Panc1 (cell line): ENCODE data around the gene BCAS3. TPM values are rescaled to one million over a fixed set of nuclear protein-coding genes. Genes with fewer than 3 reads are reported as not detected.
A peak's percentile ranks its signal among the peaks of the same experiment; 100 is the strongest.

Source experiments
- ATAC-seq: fragments of 200-7000 bp; cut with Tn5 transposase; 2 replicates; pipeline ENCODE4 v1.9.1; 2020; ENCODE audit warnings: mild to moderate bottlenecking, moderate library complexity
- BruUV-seq: library from RNA; stranded (reverse); fragments of 400-500 nt; replicated peaks from 2 replicates; lab custom pipeline; 2021; lab: Mats Ljungman, UMichigan
- CTCF ChIA-PET: fragments of 300-600 bp; sonication (Branson Sonifier 250); formaldehyde crosslinking; loops from one replicate; lab custom pipeline; 2022; ENCODE audit warnings: antibody characterized with exemption; lab: Charles Lee
- POLR2A ChIA-PET: fragments of 300-600 bp; sonication (Branson Sonifier 250); formaldehyde crosslinking; loops from one replicate; lab custom pipeline; 2022; ENCODE audit warnings: antibody characterized with exemption; lab: Charles Lee
- DNase-seq: peaks from one replicate; pipeline ENCODE4 v3.0.0-alpha.2; 2010; ENCODE audit warnings: low read depth, low spot score
- H3K27ac ChIP-seq: 2 replicates; pipeline ENCODE4 v1.5.1; 2011; ENCODE audit warnings: mild to moderate bottlenecking, low read length, inconsistent platforms
- H3K27me3 ChIP-seq: fragments of 200-500 bp; sonication (Bioruptor generic); 2 replicates; pipeline ENCODE4 v1.6.0; 2014; ENCODE audit warnings: low read length, inconsistent platforms; ENCODE audit not compliant: control insufficient read depth, insufficient read depth
- H3K36me3 ChIP-seq: fragments of 200-500 bp; sonication (Bioruptor generic); 2 replicates; pipeline ENCODE4 v1.5.1; 2014; ENCODE audit warnings: inconsistent platforms, mild to moderate bottlenecking, low read length, moderate library complexity; ENCODE audit not compliant: control insufficient read depth, insufficient read depth
- H3K4me1 ChIP-seq: 2 replicates; pipeline ENCODE4 v1.5.1; 2011; ENCODE audit warnings: inconsistent platforms, mild to moderate bottlenecking, low read length, moderate library complexity; ENCODE audit not compliant: control insufficient read depth, insufficient read depth
- H3K4me3 ChIP-seq, 2 experiments: 2 replicates each; pipeline ENCODE4 v1.5.1; 2011 to 2012; ENCODE audit warnings: low read depth in 2 of 2, low read length in 2 of 2, mild to moderate bottlenecking in 2 of 2, inconsistent platforms in 1 of 2, moderate library complexity in 1 of 2
- H3K9me3 ChIP-seq: fragments of 200-500 bp; sonication (Bioruptor generic); 2 replicates; pipeline ENCODE4 v1.5.1; 2014; ENCODE audit warnings: low read depth, mild to moderate bottlenecking, inconsistent platforms, low read length, moderate library complexity; ENCODE audit not compliant: control insufficient read depth, insufficient read depth
- CTCF ChIP-seq: fragments of 450-650 bp; IDR thresholded peaks from 2 replicates; pipeline ENCODE4 v1.5.1; 2017; ENCODE audit warnings: mild to moderate bottlenecking
- POLR2AphosphoS5 ChIP-seq: IDR thresholded peaks from 2 replicates; pipeline ENCODE4 v1.6.1; 2012; ENCODE audit warnings: mild to moderate bottlenecking, low read depth, low read length, moderate library complexity
- REST ChIP-seq, 2 experiments: IDR thresholded peaks; 2 replicates each; pipeline ENCODE4 v1.6.1; 2011 to 2012; ENCODE audit warnings: low read depth in 2 of 2, control low read depth in 1 of 2, low read length in 1 of 2, mild to moderate bottlenecking in 1 of 2, moderate library complexity in 1 of 2; ENCODE audit not compliant: insufficient read depth in 1 of 2
- SIN3A ChIP-seq: IDR thresholded peaks from 2 replicates; pipeline ENCODE4 v1.6.1; 2012; ENCODE audit warnings: low read depth, mild to moderate bottlenecking, low read length, moderate library complexity, borderline replicate concordance; ENCODE audit not compliant: insufficient read depth
- TCF7L2 ChIP-seq: IDR thresholded peaks from 2 replicates; pipeline ENCODE4 v1.6.1; 2011; ENCODE audit warnings: mild to moderate bottlenecking, low read depth, low read length, inconsistent platforms
- in situ Hi-C: cut with HindIII; loops from 2 replicates; pipeline ENCODE4 v1.10.0; 2016; ENCODE audit warnings: low sequenced_read_pairs, low pct_unique_long_range_greater_than_20kb
- intact Hi-C: fragments of 100-400 bp; cut with micrococcal nuclease; formaldehyde crosslinking; loops from one replicate; pipeline ENCODE4 v1.10.0; 2022; ENCODE audit not compliant: unreplicated experiment
- total RNA-seq: library from RNA; stranded (reverse); gene quantifications from one replicate; pipeline ENCODE4 v1.2.1, GENCODE V29; 2021; ENCODE audit not compliant: unreplicated experiment

The BCAS3 gene
- total RNA-seq, 1 experiment from 2014 or later: 9.3 TPM

GRCh38 chr17:61179380-61179806 is 501.7 kb downstream of the BCAS3 start:
- peak overlapping the region; percentile 25; the same call in 1 of the 2 replicates for H3K27ac ChIP-seq
- POLR2A ChIA-PET: no interaction called here
- intact Hi-C loops (no loop called here), in situ Hi-C loops (no loop called here)
- H3K4me3 ChIP-seq: no peak overlapping the region
- H3K36me3 ChIP-seq: no peaks in the 10 kb centered on the region
- no peaks in the 10 kb centered on the region for H3K4me1 ChIP-seq
- H3K9me3 ChIP-seq: no peaks in the 10 kb centered on the region
- TF ChIP-seq POLR2AphosphoS5 (no peak), SIN3A (no peak), TCF7L2 (no peak), REST (IDR thresholded peaks at IDR 0.05; ENCODE audit: insufficient read depth in 1 of 2, low read depth in 2 of 2, low read length in 1 of 2) (no peak), CTCF (no peak)
- ATAC-seq (no peak), DNase-seq (no peak)
- CTCF ChIA-PET: no interaction called here
- BruUV-seq: TSS peak; percentile 51
- no peaks in the 10 kb centered on the region for H3K27me3 ChIP-seq

- CTCF ChIA-PET: no interaction called here
- Histone ChIP-seq H3K27me3 (no peaks in the 10 kb centered on the region), H3K4me1 (no peaks in the 10 kb centered on the region), H3K36me3 (no peaks in the 10 kb centered on the region), H3K9me3 (no peaks in the 10 kb centered on the region), H3K27ac (peak overlapping the region; percentile 2; the same call in 1 of the 2 replicates), H3K4me3 (no peak overlapping the region)
- no peak for TF ChIP-seq TCF7L2
- TF ChIP-seq REST (IDR thresholded peaks at IDR 0.05; ENCODE audit: insufficient read depth in 1 of 2, low read depth in 2 of 2, low read length in 1 of 2): no peak
- TF ChIP-seq POLR2AphosphoS5: no peak
- no peak for TF ChIP-seq CTCF
- no peak for TF ChIP-seq SIN3A
- DNase-seq (no peak), ATAC-seq (no peak)
- intact Hi-C loops (no loop called here), in situ Hi-C loops (no loop called here)
- BruUV-seq: no TSS peak
- POLR2A ChIA-PET: no interaction called here
Observed at GRCh38 chr17:61183793-61184192, 506.1 kb downstream of the BCAS3 start.
